Spleen (tissue), 11 donors: Measurements from ENCODE around the gene BORCS8. TPM values are rescaled to one million over a fixed set of nuclear protein-coding genes. Genes with fewer than 3 reads are reported as not detected.

Experiments
- DNase-seq: peaks from one replicate; pipeline ENCODE4 v3.0.0-alpha.2; 2020
- H3K27ac ChIP-seq, 8 donors: fragments of 200-600 bp; sonication (generic) in 7 of 8; 1 replicate in 4 of 8; 2 replicates in 4 of 8; pipeline versions ENCODE4 v1.5.0 to v1.8.0; 2016 to 2021; ENCODE audit warnings: inconsistent platforms in 4 of 8, mild to moderate bottlenecking in 4 of 8, moderate library complexity in 1 of 8
- H3K27me3 ChIP-seq, 7 donors: fragments of 200-600 bp; sonication (generic) in 6 of 7; replicated peaks in 1 of 7; 1 replicate in 4 of 7; 2 replicates in 3 of 7; pipeline versions ENCODE4 v1.5.0 to v1.8.0; 2016 to 2021; ENCODE audit warnings: inconsistent platforms in 3 of 7, mild to moderate bottlenecking in 1 of 7
- H3K36me3 ChIP-seq, 6 donors: fragments of 200-600 bp; sonication (generic) in 5 of 6; 1 replicate in 4 of 6; 2 replicates in 2 of 6; pipeline versions ENCODE4 v1.5.0 to v1.8.0; 2016 to 2021; ENCODE audit warnings: inconsistent platforms in 2 of 6
- H3K4me1 ChIP-seq, 6 donors: fragments of 200-600 bp; sonication (generic) in 5 of 6; 1 replicate in 3 of 6; 2 replicates in 3 of 6; pipeline versions ENCODE4 v1.5.0 to v1.8.0; 2016 to 2021; ENCODE audit warnings: inconsistent platforms in 3 of 6
- H3K4me3 ChIP-seq, 8 donors: fragments of 200-600 bp; sonication (generic) in 7 of 8; 1 replicate in 4 of 8; 2 replicates in 4 of 8; pipeline versions ENCODE4 v1.5.0 to v1.8.0; 2016 to 2021; ENCODE audit warnings: inconsistent platforms in 4 of 8, mild to moderate bottlenecking in 4 of 8, moderate library complexity in 2 of 8
- H3K9me3 ChIP-seq, 8 donors: fragments of 200-600 bp; sonication (generic) in 7 of 8; 1 replicate in 4 of 8; 2 replicates in 4 of 8; pipeline versions ENCODE4 v1.5.0 to v1.8.0; 2016 to 2021; ENCODE audit warnings: inconsistent platforms in 4 of 8
- POLR2A ChIP-seq, 3 donors: fragments of 450-650 bp; IDR thresholded peaks; one replicate each; pipeline ENCODE4 v1.5.1; 2017; ENCODE audit warnings: antibody characterized with exemption in 3 of 3, mild to moderate bottlenecking in 1 of 3
- POLR2AphosphoS5 ChIP-seq, 3 donors: sonication (generic); formaldehyde crosslinking; IDR thresholded peaks; one replicate each; pipeline ENCODE4 v1.5.1; 2017; ENCODE audit warnings: antibody characterized with exemption in 3 of 3
- WGBS, 5 donors: extraction: QIAGEN DNeasy Blood & Tissue Kit in 3 of 5; methylation state at CpG; one replicate each; pipeline versions ENCODE4 v1.1.5 to v1.1.7; 2013 to 2018; 5-methylcytosine and 5-hydroxymethylcytosine counted together
- intact Hi-C: fragments of 100-400 bp; cut with DNase I; formaldehyde crosslinking; loops from one replicate; pipeline ENCODE4 v1.15.0; 2023; ENCODE audit warnings: low total_unique reads
- polyA plus RNA-seq, 3 donors: library from polyadenylated mRNA; stranded (reverse); fragments of 200-250 nt; gene quantifications; one replicate each; pipeline ENCODE4 v1.2.1, GENCODE V29; 2013
- total RNA-seq, 7 donors: library from RNA; depleted of rRNA in 3 of 7; stranded (reverse); fragments of >200 nt in 3 of 7; fragmentation: NEBNext Ultra II Directional in 4 of 7; extraction: Animal tissue kit (Norgen Biotek cat#: 25700) in 4 of 7; gene quantifications; one replicate each; pipeline versions ENCODE4 v1.1.0 to v1.2.1, GENCODE V29; 2016 to 2021
- TF ChIP-seq, protein P1 (sequence below), 11 experiments: fragments of 200-600 bp in 7 of 11; fragments of 450-650 bp in 4 of 11; sonication (generic) in 4 of 11; IDR thresholded peaks in 8 of 11; conservative IDR thresholded peaks in 3 of 11; 1 replicate in 7 of 11; 2 replicates in 4 of 11; pipeline versions ENCODE4 v1.4.0 to v1.8.0; 2016 to 2021; ENCODE audit warnings: antibody characterized with exemption in 11 of 11, inconsistent platforms in 4 of 11, mild to moderate bottlenecking in 1 of 11
- donor health status: healthy with polysubstance abuse.
- donor health status: DM: no; HTN: no; CAD: no; lungs with moderate emphysema.
- donor health status: DM: no; HTN: no; CAD: no.
- donor health status: Bipolar disorder and iron deficiency.
- donor health status: healthy.
- donor health status: DM: no; HTN: no; CAD: no.
- donor health status: DM: yes; HTN: yes; CAD: no.

The BORCS8 gene
- total and polyA plus RNA-seq, 10 donors = 14.0 to 52.1 (median 26.2) TPM

GRCh38 chr19:19226204-19226603, 34.3 kb upstream of the BORCS8 start:
- Histone ChIP-seq H3K27ac (no peak overlapping the region), H3K27me3 (peaks cover 0 to 67% (median 4%) of the 10 kb centered on the region in 7 donors), H3K9me3 (no peaks in the 10 kb centered on the region), H3K36me3 (no peaks in the 10 kb centered on the region), H3K4me3 (no peak overlapping the region), H3K4me1 (peaks cover 0 to 14% (median 12%) of the 10 kb centered on the region in 6 donors)
- TF ChIP-seq, protein P1, sequence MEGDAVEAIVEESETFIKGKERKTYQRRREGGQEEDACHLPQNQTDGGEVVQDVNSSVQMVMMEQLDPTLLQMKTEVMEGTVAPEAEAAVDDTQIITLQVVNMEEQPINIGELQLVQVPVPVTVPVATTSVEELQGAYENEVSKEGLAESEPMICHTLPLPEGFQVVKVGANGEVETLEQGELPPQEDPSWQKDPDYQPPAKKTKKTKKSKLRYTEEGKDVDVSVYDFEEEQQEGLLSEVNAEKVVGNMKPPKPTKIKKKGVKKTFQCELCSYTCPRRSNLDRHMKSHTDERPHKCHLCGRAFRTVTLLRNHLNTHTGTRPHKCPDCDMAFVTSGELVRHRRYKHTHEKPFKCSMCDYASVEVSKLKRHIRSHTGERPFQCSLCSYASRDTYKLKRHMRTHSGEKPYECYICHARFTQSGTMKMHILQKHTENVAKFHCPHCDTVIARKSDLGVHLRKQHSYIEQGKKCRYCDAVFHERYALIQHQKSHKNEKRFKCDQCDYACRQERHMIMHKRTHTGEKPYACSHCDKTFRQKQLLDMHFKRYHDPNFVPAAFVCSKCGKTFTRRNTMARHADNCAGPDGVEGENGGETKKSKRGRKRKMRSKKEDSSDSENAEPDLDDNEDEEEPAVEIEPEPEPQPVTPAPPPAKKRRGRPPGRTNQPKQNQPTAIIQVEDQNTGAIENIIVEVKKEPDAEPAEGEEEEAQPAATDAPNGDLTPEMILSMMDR (IDR thresholded peaks at IDR 0.05 in 8 of 11, conservative IDR thresholded peaks at IDR 0.05 in 3 of 11) = no peak
- TF ChIP-seq POLR2AphosphoS5 (IDR thresholded peaks at IDR 0.05) (no peak), POLR2A (IDR thresholded peaks at IDR 0.05) (no peak)
- WGBS, 5 donors = 81 to 83% (median 81%) methylated on average over 5 of the region's 5 CpGs
- intact Hi-C loops = no loop called here
- no peak for DNase-seq

DNA sequence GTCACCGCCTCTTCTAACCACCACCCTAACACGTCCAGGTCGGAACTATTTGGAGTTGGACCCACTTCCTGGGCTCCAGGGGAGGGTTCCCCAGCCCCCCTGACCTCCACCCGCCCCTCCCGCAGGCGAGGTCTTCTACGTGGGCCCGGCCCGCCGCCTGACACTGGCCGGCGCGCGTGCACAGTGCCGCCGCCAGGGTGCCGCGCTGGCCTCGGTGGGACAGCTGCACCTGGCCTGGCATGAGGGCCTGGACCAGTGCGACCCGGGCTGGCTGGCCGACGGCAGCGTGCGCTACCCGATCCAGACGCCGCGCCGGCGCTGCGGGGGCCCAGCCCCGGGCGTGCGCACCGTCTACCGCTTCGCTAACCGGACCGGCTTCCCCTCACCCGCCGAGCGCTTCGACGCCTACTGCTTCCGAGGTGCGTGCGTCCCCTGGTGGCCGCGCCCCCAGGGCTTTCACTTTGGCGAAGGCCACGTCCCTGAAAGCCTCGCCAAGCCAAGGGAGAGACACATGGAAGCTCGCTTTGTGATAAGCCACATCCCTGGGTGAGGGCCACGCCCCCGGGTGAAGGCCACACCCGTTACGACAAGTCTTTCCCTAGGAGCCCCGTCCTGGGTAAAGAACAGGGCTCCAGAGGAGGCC, 33.0 kb upstream of the BORCS8 start:
- Histone ChIP-seq H3K9me3 (no peaks in the 10 kb centered on the region), H3K27ac (peak overlapping the region in 1 of 8 donors; percentile 26), H3K27me3 (peaks cover 0 to 72% (median 4%) of the 10 kb centered on the region in 7 donors), H3K4me1 (peaks cover 0 to 14% (median 12%) of the 10 kb centered on the region in 6 donors), H3K4me3 (peak overlapping the region; percentile 19 to 70 (median 44)), H3K36me3 (no peaks in the 10 kb centered on the region)
- DNase-seq = peak; percentile 94
- TF ChIP-seq, protein P1 (IDR thresholded peaks at IDR 0.05 in 8 of 11, conservative IDR thresholded peaks at IDR 0.05 in 3 of 11) = peak in 10 of 11 experiments; percentile 52 to 83 (median 76)
- TF ChIP-seq POLR2A (IDR thresholded peaks at IDR 0.05) (no peak), POLR2AphosphoS5 (IDR thresholded peaks at IDR 0.05) (peak; percentile 62 to 78 (median 64))
- WGBS, 5 donors = 2 to 10% (median 3%) methylated on average over 5 to 59 of the region's 59 CpGs
- intact Hi-C loops = no loop called here

DNA sequence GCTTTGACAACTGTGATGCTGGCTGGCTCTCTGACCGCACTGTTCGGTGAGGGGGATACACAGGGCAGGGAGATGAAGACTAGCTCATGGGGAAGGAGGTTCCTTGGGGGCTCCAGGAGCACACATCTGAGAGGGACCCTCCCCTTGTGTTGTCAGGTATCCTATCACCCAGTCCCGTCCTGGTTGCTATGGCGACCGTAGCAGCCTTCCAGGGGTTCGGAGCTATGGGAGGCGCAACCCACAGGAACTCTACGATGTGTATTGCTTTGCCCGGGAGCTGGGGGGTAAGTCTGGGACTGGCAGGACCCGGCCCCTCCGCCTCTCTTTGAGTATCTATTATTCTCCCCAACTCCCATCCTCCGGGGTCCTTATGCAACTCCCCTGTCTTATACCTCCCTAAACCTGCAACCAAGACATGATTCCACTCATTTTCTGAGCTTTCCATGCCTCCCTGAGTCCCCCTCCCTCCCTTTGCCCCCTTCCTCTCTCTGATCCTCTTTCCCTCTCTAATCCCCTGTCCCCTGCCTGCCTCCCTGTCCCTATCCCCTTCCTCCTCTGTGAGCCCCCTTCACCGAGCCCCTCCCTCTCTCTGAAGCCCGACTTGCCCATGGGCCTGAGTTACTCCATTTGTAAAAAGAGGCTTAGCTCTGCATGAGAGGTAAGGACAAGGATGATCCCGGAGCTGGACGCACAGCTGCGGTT, 32.3 kb upstream of the BORCS8 start:
- no peak for DNase-seq
- Histone ChIP-seq H3K4me1 (peaks cover 0 to 14% (median 12%) of the 10 kb centered on the region in 6 donors), H3K4me3 (peak overlapping the region in 5 of 8 donors; percentile 19 to 70 (median 45)), H3K27me3 (peaks cover 0 to 74% (median 4%) of the 10 kb centered on the region in 7 donors), H3K27ac (no peak overlapping the region), H3K9me3 (no peaks in the 10 kb centered on the region), H3K36me3 (no peaks in the 10 kb centered on the region)
- intact Hi-C loops = no loop called here
- TF ChIP-seq POLR2AphosphoS5 (IDR thresholded peaks at IDR 0.05) = no peak
- TF ChIP-seq, protein P1 (IDR thresholded peaks at IDR 0.05 in 8 of 11, conservative IDR thresholded peaks at IDR 0.05 in 3 of 11) = no peak
- TF ChIP-seq POLR2A (IDR thresholded peaks at IDR 0.05) = no peak
- WGBS, 5 donors = 70 to 76% (median 72%) methylated on average over 15 to 17 of the region's 17 CpGs

- Histone ChIP-seq H3K27me3 (peaks cover 0 to 74% (median 4%) of the 10 kb centered on the region in 7 donors), H3K4me3 (no peak overlapping the region), H3K9me3 (no peaks in the 10 kb centered on the region), H3K4me1 (peaks cover 0 to 14% (median 12%) of the 10 kb centered on the region in 6 donors), H3K27ac (no peak overlapping the region), H3K36me3 (no peaks in the 10 kb centered on the region)
- no peak for DNase-seq
- TF ChIP-seq, protein P1 (IDR thresholded peaks at IDR 0.05 in 8 of 11, conservative IDR thresholded peaks at IDR 0.05 in 3 of 11) = no peak
- TF ChIP-seq POLR2AphosphoS5 (IDR thresholded peaks at IDR 0.05) (no peak), POLR2A (IDR thresholded peaks at IDR 0.05) (no peak)
- intact Hi-C loops = no loop called here
- 85 to 89% (median 85%) methylated on average over 6 of the region's 6 CpGs for WGBS, 5 donors
These were observed 31.7 kb upstream of the BORCS8 start for GRCh38 chr19:19223636-19224035.
